LNCAP (cell line): ENCODE measurements around the gene MTF2.

ENCODE experiments used
- TF ChIP-seq, protein P1 (sequence below): fragments of 450-650 bp; IDR thresholded peaks from 2 replicates; pipeline ENCODE4 v1.5.1; 2017; ENCODE audit warnings: mild to moderate bottlenecking

The MTF2 gene

GRCh38 chr1:93143136-93143535, 64.1 kb downstream of the MTF2 start:
- TF ChIP-seq, protein P1, sequence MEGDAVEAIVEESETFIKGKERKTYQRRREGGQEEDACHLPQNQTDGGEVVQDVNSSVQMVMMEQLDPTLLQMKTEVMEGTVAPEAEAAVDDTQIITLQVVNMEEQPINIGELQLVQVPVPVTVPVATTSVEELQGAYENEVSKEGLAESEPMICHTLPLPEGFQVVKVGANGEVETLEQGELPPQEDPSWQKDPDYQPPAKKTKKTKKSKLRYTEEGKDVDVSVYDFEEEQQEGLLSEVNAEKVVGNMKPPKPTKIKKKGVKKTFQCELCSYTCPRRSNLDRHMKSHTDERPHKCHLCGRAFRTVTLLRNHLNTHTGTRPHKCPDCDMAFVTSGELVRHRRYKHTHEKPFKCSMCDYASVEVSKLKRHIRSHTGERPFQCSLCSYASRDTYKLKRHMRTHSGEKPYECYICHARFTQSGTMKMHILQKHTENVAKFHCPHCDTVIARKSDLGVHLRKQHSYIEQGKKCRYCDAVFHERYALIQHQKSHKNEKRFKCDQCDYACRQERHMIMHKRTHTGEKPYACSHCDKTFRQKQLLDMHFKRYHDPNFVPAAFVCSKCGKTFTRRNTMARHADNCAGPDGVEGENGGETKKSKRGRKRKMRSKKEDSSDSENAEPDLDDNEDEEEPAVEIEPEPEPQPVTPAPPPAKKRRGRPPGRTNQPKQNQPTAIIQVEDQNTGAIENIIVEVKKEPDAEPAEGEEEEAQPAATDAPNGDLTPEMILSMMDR, result no peak

- TF ChIP-seq, protein P1, result no peak
Observed at GRCh38 chr1:93143769-93144168, 64.7 kb downstream of the MTF2 start.

GRCh38 chr1:93148001-93148400, 68.9 kb downstream of the MTF2 start:
- TF ChIP-seq, protein P1, result no peak

GRCh38 chr1:93150729-93151128, 71.6 kb downstream of the MTF2 start:
- TF ChIP-seq, protein P1, result no peak

DNA sequence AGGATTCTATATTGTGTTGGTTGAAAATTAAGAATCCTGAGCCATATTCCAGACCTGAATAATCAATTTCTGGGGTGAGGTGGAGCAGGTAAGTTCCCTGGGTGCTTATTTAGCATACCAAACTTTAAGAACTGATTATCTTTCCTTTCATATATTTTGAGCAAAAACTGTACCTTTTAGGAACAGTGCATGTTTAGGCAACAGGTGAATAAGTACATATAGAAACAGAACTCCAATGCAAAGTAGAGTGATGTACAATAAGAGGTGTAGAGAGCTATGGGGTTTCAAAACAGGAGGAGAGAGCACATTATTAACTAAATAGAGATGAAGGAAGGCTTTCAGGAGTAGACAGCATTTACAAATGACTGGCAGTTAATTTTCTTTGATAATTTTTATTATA, 72.4 kb downstream of the MTF2 start:
- TF ChIP-seq, protein P1, result no peak

DNA sequence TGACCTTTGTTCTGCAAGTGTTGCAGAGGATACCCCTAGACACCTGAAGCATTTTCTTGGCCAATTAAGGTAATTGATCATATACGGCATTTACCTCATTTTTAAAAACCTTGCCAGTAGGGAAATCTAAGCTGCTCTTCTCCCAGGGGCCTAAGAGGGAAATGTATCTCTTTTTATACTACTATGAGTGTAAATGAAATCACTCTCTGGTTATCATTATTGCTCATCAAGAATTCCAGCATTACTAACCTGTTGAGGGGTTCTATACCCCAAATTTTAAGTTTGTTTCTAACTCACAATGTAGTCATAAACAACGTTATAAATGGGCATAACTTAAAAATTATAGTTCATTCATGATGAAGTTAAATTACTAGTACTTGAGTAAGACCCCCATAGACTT, 73.8 kb downstream of the MTF2 start:
- TF ChIP-seq, protein P1, result no peak

GRCh38 chr1:93154898-93155297, 75.8 kb downstream of the MTF2 start:
- TF ChIP-seq, protein P1, result no peak

- TF ChIP-seq, protein P1, result no peak
Observed at GRCh38 chr1:93155335-93155734, 76.3 kb downstream of the MTF2 start.
